Measurements from ENCODE around the gene MACC1. TPM values are rescaled to one million over a fixed set of nuclear protein-coding genes. Genes with fewer than 3 reads are reported as not detected.

Gene MACC1
- total RNA-seq, 2 donors from 2014 or later: 0.26 TPM; not detected in 1

DNA sequence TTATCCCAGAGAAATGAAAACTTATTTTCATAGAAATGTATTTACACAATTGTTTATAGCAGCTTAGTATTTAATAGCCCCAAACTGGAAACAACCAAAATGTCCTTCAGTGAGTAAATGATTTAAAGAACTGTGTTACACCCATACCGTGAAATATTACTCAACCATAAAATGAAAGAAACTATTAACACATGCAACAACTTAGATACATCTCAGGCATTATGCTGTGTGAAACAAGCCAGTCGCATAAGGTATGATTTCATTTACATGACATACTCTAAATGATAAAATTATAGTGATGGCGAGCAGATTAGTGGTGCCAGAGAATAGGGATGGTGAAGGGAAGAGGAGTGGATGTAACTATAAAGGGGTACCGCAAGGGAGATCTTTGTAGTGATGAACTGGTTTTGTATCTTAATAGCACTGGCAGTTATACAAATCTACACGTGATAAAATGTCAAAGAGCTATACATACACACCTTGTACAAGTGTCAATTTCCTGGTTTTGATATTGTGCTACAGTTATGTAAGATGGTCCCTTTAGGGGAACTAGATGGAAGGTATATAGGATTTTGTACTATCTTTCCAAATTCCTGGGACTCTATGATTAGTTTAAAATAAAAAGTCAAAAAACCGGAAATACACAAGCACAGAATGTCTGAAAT is 40.5 kb downstream of the MACC1 start:
- H3K4me1 ChIP-seq: no peaks in the 10 kb centered on the region
- H3K27ac ChIP-seq: no peak overlapping the region
- no peaks in the 10 kb centered on the region for H3K9me3 ChIP-seq

GRCh38 chr7:20173828-20174227 is 43.4 kb downstream of the MACC1 start:
- Histone ChIP-seq H3K36me3 (no peaks in the 10 kb centered on the region), H3K4me3 (no peak overlapping the region), H3K27ac (no peak overlapping the region), H3K9me3 (no peaks in the 10 kb centered on the region), H3K27me3 (no peaks in the 10 kb centered on the region), H3K4me1 (no peaks in the 10 kb centered on the region)
- DNase-seq (ENCODE audit: low spot score): no peak
- TF ChIP-seq CTCF (IDR thresholded peaks at IDR 0.05): no peak

More for the DNA sequence above, 40.5 kb downstream of the MACC1 start:
- no peak overlapping the region for H3K4me3 ChIP-seq
- no peak for DNase-seq (ENCODE audit: low spot score)
- no peak for TF ChIP-seq CTCF (IDR thresholded peaks at IDR 0.05)
- no peaks in the 10 kb centered on the region for H3K36me3 ChIP-seq
- H3K27me3 ChIP-seq: no peaks in the 10 kb centered on the region

GRCh38 chr7:20172736-20173334 is 44.3 kb downstream of the MACC1 start:
- TF ChIP-seq CTCF (IDR thresholded peaks at IDR 0.05): peak in 1 of 2 donors; percentile 47
- no peaks in the 10 kb centered on the region for H3K36me3 ChIP-seq
- H3K9me3 ChIP-seq: no peaks in the 10 kb centered on the region
- no peak for DNase-seq (ENCODE audit: low spot score)
- H3K4me3 ChIP-seq: no peak overlapping the region
- no peaks in the 10 kb centered on the region for H3K4me1 ChIP-seq
- no peaks in the 10 kb centered on the region for H3K27me3 ChIP-seq
- no peak overlapping the region for H3K27ac ChIP-seq

- Histone ChIP-seq H3K27ac (no peak overlapping the region), H3K27me3 (no peaks in the 10 kb centered on the region), H3K4me1 (no peaks in the 10 kb centered on the region), H3K9me3 (no peaks in the 10 kb centered on the region), H3K36me3 (no peaks in the 10 kb centered on the region), H3K4me3 (no peak overlapping the region)
- no peak for DNase-seq (ENCODE audit: low spot score)
- TF ChIP-seq CTCF (IDR thresholded peaks at IDR 0.05): no peak
Measured at GRCh38 chr7:20170633-20171032, 46.6 kb downstream of the MACC1 start.

GRCh38 chr7:20165146-20165510 is 52.1 kb downstream of the MACC1 start:
- no peak overlapping the region for H3K27ac ChIP-seq
- H3K27me3 ChIP-seq: no peaks in the 10 kb centered on the region
- TF ChIP-seq CTCF (IDR thresholded peaks at IDR 0.05): no peak
- H3K36me3 ChIP-seq: no peaks in the 10 kb centered on the region
- DNase-seq (ENCODE audit: low spot score): no peak
- no peaks in the 10 kb centered on the region for H3K4me1 ChIP-seq
- H3K4me3 ChIP-seq: no peak overlapping the region
- no peaks in the 10 kb centered on the region for H3K9me3 ChIP-seq
